ENCODE data around the gene CAST. TPM values are rescaled to one million over a fixed set of nuclear protein-coding genes. Genes with fewer than 3 reads are reported as not detected.

Gene CAST, protein sequence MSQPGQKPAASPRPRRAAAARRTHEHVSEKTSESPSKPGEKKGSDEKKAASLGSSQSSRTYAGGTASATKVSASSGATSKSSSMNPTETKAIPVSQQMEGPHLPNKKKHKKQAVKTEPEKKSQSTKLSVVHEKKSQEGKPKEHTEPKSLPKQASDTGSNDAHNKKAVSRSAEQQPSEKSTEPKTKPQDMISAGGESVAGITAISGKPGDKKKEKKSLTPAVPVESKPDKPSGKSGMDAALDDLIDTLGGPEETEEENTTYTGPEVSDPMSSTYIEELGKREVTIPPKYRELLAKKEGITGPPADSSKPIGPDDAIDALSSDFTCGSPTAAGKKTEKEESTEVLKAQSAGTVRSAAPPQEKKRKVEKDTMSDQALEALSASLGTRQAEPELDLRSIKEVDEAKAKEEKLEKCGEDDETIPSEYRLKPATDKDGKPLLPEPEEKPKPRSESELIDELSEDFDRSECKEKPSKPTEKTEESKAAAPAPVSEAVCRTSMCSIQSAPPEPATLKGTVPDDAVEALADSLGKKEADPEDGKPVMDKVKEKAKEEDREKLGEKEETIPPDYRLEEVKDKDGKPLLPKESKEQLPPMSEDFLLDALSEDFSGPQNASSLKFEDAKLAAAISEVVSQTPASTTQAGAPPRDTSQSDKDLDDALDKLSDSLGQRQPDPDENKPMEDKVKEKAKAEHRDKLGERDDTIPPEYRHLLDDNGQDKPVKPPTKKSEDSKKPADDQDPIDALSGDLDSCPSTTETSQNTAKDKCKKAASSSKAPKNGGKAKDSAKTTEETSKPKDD
- total RNA-seq = 155 and 181 TPM in 2 replicates

DNA sequence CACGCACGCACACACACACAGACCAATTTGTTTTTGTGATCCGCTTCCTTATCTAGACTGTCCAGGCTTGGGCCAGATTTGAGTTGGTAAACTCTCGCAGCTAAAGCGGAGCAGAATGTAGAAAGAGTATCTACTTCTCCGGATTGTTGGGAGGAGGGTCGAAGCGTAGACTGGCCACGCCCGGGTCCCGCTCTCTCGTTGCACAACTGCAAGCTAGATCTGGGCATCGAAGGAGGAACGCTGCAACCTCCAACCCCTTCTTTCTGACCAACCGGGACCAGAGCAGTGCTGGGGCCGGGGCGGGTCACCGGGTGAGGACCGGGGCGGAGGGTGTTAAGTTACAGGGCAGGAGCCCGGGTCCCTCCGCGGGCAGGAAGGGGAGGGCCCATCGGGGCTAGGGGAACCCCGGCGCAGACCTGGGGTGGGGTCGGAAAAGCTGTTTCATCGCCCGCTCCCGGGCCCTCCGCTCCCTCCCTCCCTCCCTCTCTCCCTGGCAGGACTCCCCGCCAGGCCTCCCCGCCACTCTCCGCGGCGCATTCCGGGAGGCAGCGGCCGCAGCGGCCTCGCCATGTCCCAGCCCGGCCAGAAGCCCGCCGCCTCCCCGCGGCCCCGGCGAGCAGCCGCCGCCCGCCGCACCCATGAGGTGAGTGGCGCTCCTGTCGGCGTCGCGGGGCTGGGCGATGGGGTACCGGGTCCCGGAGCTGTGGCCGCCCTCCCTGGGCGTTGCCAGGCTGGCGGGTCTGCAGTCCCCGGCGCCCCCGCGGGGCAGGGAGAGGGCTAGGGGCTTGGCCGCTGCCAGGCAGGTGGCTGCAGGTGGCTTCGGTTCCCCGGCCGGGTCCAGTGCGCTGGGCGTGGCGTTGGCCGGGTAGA lies at the start of gene CAST:
TSS of gene CAST (plus strand) at position 522 of the 870 bp plus-strand sequence. CDS start at position 569, 47 bp downstream.

Other genes with a start within 250 kb of the CAST start
- 0.19 and 2.3 TPM in 2 replicates for gene PCSK1, start 229.1 kb upstream of the CAST start, total RNA-seq
- gene ERAP1, start 145.6 kb downstream of the CAST start, total RNA-seq = 28.2 and 30.2 TPM in 2 replicates
- gene ERAP2, start 214.1 kb downstream of the CAST start, total RNA-seq = 4.4 and 4.8 TPM in 2 replicates

Data from regular cardiac myocyte (primary cell).